Limb (tissue), 2 donors: ENCODE measurements around the gene BAHCC1.

Experiments
- DNase-seq, 2 donors: peaks; one replicate each; pipeline ENCODE4 v3.0.0-alpha.2; 2016; ENCODE audit errors: extremely low spot score in 2 of 2

Gene BAHCC1

DNA sequence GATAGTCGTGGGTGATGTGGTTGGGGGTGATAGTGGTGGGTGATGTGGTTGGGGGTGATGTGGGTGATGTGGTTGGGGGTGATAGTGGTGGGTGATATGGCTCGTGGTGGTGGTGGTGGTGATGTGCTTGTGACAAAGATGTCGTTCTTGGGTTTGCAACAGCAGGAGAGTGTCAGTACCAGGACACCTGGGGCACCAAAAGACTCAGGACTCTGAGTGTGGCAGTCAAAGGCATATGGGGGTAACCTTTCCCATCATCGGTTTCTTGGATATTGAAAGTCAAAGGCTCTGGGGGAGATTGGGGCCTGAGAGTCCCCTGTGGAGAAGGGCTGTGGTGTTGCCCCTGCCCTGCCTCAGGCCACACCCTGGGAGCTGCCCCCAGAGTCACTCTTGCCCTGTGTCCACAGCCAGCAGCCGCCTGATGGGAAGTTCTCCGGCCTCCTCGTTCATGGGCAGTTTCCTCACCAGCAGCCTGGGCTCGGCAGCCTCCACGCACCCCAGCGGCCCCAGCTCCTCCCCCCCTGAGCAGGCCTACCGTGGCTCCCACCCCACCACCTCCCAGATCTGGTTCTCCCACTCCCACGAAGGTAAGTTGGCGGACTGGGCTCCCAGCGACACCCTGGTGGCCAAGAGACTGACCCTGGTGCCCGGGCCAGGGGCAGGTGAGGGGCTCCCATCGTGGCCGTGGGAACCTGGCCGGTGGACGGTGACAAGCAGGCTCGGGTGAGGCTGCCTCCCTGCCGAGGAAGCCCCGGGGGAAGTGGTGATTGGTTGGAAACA, 31.3 kb downstream of the BAHCC1 start:
- DNase-seq = no peak

DNA sequence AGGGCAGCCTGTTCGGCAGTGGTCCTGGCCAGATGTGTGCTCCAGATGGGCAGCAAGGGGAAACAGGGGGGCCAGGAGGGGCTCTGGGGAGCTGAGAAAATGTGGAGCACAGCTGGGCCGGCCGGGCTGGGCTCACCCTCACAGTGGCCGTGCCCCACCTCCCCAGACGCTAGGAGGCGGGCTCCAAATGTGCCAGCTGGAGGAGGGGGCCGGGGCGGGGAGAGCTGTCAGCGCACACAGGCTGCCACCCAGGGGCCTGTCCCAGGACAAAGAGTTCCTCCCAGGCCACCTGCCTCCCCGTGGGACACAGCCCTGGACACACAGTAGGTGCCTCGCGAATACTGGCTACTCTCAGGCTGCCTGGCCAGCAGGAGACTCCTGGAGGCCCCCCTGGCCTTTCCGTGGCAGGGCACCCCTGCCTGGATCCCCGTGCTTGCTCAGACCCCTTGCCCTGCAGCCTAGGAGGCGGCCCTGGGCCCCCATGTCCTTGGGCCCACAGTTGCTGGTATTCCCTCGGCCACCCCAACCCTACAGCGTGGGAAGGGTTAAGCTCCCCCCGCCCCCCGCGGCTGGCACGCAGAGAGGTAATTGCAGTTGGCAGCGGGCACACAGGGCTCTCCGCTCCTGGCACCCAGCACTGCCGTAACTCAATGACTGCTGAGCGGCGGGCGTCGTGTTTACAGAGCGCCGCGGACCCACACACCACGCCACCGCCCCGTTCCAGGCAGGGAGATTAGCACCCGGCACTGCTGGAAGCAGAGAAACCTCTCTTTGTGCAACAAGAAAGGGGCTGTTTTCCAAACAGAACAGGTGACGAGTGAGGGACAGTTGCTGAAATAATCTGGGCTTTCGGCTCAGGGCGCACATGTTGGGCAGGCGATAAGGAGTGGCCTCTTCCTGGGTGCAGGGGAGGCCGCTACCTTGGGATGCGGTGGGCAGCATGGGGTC, 32.2 kb downstream of the BAHCC1 start:
- peak in 1 of 2 donors; percentile 68 for DNase-seq

- DNase-seq = no peak
Measured at GRCh38 chr17:81428121-81428515, 32.9 kb downstream of the BAHCC1 start.

- DNase-seq = no peak
Measured at GRCh38 chr17:81428516-81428915, 33.3 kb downstream of the BAHCC1 start.

GRCh38 chr17:81428948-81429774, 33.9 kb downstream of the BAHCC1 start:
- DNase-seq = peak; percentile 75 to 92

DNA sequence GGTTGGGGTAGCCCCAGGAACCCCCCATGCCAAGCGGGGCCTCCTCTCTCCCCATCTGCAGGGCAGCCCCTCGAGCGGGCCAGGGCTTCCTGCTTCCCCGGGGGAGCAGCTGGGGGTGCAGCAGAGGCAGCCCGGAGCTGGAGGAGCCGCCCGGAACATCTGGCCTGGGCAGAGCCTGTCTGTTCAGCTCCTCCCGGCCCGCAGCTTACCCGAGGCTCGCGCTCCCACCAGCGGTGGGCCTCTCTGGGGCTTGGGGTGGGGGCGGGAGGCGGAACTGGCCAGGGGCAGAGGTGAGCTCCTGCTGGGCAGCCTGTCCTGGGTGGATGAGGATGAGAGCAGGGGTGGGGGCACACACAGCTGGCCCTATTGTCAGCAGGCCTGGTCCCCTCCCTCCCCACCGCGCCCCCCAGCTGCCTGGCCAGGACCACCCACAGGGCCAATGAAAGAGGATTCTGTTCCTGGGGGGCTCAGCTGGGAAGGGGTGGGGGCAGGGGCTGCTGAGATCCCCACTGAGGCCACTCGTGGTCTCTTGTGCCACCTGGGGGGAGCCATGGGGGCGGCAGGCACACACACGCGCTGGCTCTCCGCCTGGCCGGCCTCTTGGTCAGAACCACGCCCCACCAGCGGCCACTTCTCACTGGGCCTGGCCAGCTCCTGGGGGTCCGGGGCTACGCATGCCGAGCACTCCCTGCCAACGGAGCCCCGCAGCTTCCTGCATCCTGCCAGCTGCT, 34.7 kb downstream of the BAHCC1 start:
- peak; percentile 70 to 79 for DNase-seq

DNA sequence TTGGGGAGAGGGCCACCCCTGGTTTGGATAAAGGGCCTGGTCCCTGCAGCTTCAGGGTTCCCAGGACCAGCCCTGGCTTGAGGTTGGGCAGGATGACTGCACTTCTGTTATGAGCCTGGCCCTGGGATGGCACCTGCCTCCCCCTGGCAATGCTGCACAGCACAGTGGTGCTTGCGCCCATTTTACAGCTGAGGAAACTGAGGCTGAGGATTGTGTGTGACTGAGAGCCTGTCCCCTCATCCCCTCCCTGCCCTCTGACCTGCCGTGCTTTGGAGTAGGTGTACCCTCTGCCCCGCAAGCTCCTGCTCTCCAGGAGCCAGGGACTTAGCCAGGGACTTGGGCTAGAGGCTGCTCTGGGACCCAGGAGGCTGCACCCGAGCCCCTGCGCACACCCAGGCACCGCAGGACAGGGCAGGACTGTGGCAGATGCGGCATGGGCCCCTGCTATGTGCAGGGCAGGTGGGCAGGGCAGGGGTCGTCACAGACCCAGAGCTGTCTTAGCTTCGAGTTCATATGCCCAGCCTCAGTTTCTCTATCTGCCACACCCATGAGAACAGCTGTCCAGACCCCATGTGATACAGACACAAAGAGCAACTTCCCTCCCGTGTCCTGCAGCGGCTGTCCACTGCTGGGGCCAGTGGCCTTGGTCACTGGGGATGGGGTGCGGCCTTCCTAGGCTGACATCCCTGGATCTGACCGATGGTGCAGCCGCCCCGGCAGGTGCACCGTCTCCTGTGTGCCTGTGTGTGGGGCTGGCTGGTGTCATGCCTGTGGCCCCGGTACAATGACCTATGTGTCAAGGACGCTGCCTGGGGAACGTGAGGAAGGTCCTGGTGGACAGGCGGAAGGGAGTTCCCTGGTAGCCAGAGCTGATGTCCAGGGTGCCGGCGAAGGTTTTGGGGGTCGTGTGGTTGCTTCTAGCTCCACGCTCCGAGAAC, 36.6 kb downstream of the BAHCC1 start:
- DNase-seq = no peak

- DNase-seq = peak in 1 of 2 donors; percentile 65
Measured at GRCh38 chr17:81432941-81433340, 37.7 kb downstream of the BAHCC1 start.

GRCh38 chr17:81433656-81434055, 38.4 kb downstream of the BAHCC1 start:
- no peak for DNase-seq

GRCh38 chr17:81434072-81434471, 38.8 kb downstream of the BAHCC1 start:
- no peak for DNase-seq

DNA sequence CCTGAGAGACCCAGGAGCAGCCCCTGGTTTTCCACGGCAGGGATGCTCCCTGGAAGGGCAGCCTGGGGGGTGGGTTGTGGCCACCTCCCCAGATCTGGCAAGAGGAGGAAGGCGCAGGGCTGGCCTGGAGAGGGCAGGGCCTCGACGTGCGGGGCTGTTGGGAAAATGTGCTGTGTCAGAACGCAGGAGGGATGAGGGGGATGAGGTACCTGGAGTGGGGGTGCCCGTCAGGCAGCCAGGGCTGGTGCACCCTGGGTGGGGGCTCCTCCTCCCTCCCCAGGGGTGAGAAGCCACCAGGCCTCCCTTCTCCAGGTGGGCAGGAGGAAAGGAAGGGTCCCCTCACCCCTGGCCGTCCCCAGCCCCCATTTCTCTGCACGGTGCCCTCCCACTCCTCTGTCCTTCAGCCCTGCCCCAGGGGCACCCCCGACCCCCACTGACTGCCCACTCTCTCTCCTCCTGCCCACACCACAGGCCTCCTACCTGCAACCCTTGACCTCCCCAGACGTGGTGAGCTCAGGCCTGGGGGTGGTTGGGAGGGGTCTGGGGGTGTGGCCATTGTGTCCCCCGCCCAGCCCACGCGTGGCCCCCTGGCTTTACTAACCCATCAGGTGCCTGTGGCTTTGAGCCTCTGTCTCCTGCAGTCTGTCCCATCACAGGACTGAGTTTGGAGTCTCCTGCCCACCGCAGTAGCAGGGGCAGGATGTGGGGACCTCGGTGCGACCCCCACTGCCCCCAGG, 39.6 kb downstream of the BAHCC1 start:
- DNase-seq = no peak

DNA sequence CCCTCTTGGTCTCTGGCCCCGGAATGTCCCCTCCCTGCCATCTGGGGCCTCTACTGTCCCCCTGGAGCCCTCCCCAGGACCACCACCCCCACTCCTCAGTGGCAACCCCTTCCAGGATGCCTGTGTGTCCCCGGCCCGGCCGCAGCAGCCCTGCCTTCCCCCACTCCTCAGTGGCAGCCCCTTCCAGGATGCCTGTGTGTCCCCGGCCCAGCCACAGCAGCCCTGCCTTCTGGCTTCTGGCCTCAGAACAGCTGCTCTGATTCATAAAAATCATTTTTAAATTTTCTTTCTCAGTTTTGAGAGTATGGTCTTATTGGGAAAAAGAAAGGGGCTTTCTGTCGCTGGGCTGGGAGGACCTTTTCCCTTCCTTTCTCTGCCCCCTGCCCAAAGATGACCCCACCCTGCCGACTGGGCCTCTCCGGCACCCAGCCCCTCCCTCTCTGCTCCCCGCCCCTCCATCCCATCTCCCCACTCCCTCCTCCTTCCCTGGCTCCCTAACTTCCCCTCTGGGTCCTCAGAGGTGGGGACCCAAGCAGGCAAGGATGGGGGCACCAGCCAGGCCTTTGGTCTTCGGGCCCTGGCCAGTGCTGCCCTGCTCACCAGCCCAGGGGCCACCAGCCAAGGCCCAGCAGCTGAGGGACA, 40.5 kb downstream of the BAHCC1 start:
- no peak for DNase-seq

DNA sequence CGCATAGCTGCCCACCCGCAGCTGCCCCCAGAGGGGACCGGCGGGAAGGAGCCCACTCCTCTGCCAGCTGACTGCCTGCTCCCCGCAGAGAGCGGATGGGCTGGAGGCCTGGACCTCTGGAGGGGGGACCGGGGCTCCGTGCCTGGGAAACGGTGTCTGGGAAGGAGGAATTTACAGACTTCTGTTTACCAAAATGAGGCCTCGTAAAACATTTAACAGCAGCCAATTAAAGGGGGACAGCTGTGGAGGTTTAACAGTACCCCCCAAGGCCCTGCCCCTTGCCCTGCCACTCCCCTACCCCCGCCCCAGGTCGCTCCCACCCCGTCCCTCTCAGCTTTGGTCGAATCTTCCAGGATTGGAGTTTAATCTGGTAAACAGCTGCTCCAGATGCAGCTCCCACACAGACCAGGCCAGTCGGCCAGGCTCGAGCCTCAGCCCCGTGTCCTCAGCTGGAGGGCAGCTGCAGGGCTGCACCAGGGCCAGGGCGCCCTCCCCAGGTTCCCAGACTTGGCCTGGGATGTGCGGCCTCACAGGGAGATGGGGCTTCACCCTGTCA, 41.1 kb downstream of the BAHCC1 start:
- peak in 1 of 2 donors; percentile 67 for DNase-seq

DNA sequence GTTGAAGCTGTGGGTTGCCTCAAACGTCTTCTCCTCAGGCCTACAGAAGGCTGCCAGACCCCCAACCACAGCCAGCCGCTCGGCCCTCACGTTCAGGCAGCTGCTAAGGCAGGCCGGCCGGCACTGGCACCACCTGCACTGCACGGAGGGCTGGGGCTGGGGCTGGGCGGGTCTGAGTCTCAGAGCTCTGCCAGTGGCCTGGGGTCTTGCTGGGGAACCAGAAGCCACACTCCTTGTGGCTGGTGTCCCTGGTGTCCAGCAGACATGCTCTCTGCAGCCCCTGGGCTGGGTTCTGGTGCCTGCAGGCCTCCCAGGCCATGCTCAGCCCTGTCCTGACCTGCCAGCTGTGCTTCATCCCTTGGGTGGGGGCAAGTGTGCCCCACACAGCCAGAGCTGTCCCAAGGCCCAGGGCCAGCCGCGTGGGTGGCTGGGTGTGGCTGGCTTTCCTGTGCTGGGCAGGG, 42.0 kb downstream of the BAHCC1 start:
- DNase-seq = no peak

- no peak for DNase-seq
Measured at GRCh38 chr17:81438007-81438659, 42.9 kb downstream of the BAHCC1 start.

GRCh38 chr17:81438688-81439087, 43.4 kb downstream of the BAHCC1 start:
- DNase-seq = no peak

- DNase-seq = no peak
Measured at GRCh38 chr17:81440051-81440471, 44.8 kb downstream of the BAHCC1 start.
